Epithelial cell of esophagus (primary cell): Measurements from ENCODE around the gene LAP3.
"Not testable (repeated sequence)": the region's sequence is repeated elsewhere in the genome, so short reads cannot be mapped to it uniquely, and the experiment has no call there.

Source experiments
- DNase-seq: peaks from one replicate; pipeline ENCODE4 v3.0.0; 2010; ENCODE audit warnings: low read depth
- H3K4me3 ChIP-seq: 2 replicates; pipeline ENCODE4 v1.5.1; 2011; ENCODE audit warnings: mild to moderate bottlenecking, low read length, control low read depth
- CTCF ChIP-seq: IDR thresholded peaks from 2 replicates; pipeline ENCODE4 v1.5.1; 2011; ENCODE audit warnings: low read depth, mild to moderate bottlenecking, low read length, control low read depth, inconsistent platforms; ENCODE audit not compliant: insufficient read depth; ENCODE audit errors: missing control alignments

LAP3 gene

GRCh38 chr4:17561195-17561909 lies 15.6 kb upstream of the LAP3 start:
- no peak overlapping the region for H3K4me3 ChIP-seq
- DNase-seq: peak; percentile 76
- TF ChIP-seq CTCF: no peak

GRCh38 chr4:17562157-17562556 lies 14.8 kb upstream of the LAP3 start:
- DNase-seq: peak; percentile 7
- H3K4me3 ChIP-seq: no peak overlapping the region
- TF ChIP-seq CTCF: peak; percentile 26

GRCh38 chr4:17565846-17566245 lies 11.2 kb upstream of the LAP3 start:
- DNase-seq: no peak
- H3K4me3 ChIP-seq: no peak overlapping the region
- no peak for TF ChIP-seq CTCF

GRCh38 chr4:17567271-17567670 lies 9.7 kb upstream of the LAP3 start:
- no peak for DNase-seq
- no peak for TF ChIP-seq CTCF
- H3K4me3 ChIP-seq: no peak overlapping the region

GRCh38 chr4:17574206-17574605 lies 2.8 kb upstream of the LAP3 start:
- no peak overlapping the region for H3K4me3 ChIP-seq
- no peak for DNase-seq
- TF ChIP-seq CTCF: no peak

- DNase-seq: not testable (repeated sequence)
Observed at GRCh38 chr4:17575177-17575576, 1.8 kb upstream of the LAP3 start.

GRCh38 chr4:17577665-17578481 lies 875 bp downstream of the LAP3 start:
- TF ChIP-seq CTCF: peak; percentile 3
- DNase-seq: peak; percentile 30
- peak overlapping the region; percentile 81 for H3K4me3 ChIP-seq

More at GRCh38 chr4:17575177-17575576, 1.8 kb upstream of the LAP3 start:
- H3K4me3 ChIP-seq: not testable (repeated sequence)
